Mesenchymal stem cell (in vitro differentiated cells and primary cell): ENCODE measurements around the gene CACNA1I.
A peak's percentile ranks its signal among the peaks of the same experiment; 100 is the strongest.

ENCODE experiments used
- DNase-seq: peaks from one replicate; pipeline ENCODE4 v3.0.0-alpha.2; 2013
- H2AFZ ChIP-seq: one replicate; pipeline ENCODE4 v1.6.1; 2013; ENCODE audit warnings: low read depth, mild to moderate bottlenecking, control low read depth, inconsistent platforms, low read length, moderate library complexity
- H2AK5ac ChIP-seq: 2 replicates; pipeline ENCODE4 v1.6.1; 2013; ENCODE audit warnings: low read length, moderate library complexity, mild to moderate bottlenecking, inconsistent platforms; ENCODE audit not compliant: severe bottlenecking
- H2BK120ac ChIP-seq: one replicate; pipeline ENCODE4 v1.6.1; 2013; ENCODE audit warnings: low read depth, mild to moderate bottlenecking, inconsistent platforms, low read length, moderate library complexity
- H2BK12ac ChIP-seq, 2 experiments: one replicate each; pipeline ENCODE4 v1.6.1; 2013; ENCODE audit warnings: inconsistent platforms in 2 of 2, low read length in 2 of 2, mild to moderate bottlenecking in 2 of 2, moderate library complexity in 2 of 2, control low read depth in 1 of 2
- H2BK15ac ChIP-seq: one replicate; pipeline ENCODE4 v1.6.1; 2013; ENCODE audit warnings: mild to moderate bottlenecking, low read depth, inconsistent platforms; ENCODE audit not compliant: poor library complexity, severe bottlenecking
- H2BK5ac ChIP-seq: 2 replicates; pipeline ENCODE4 v1.6.1; 2013; ENCODE audit warnings: low read depth, mild to moderate bottlenecking, low read length, control low read depth, inconsistent platforms; ENCODE audit not compliant: poor library complexity, severe bottlenecking
- H3K14ac ChIP-seq, 2 experiments: one replicate each; pipeline ENCODE4 v1.6.1; 2013; ENCODE audit warnings: inconsistent platforms in 2 of 2, low read length in 2 of 2, control low read depth in 1 of 2, mild to moderate bottlenecking in 1 of 2, moderate library complexity in 1 of 2
- H3K18ac ChIP-seq, 2 experiments: one replicate each; pipeline ENCODE4 v1.6.1; 2013; ENCODE audit warnings: inconsistent platforms in 2 of 2, low read length in 2 of 2, control low read depth in 1 of 2, low read depth in 1 of 2, mild to moderate bottlenecking in 1 of 2
- H3K23ac ChIP-seq, 2 experiments: one replicate each; pipeline ENCODE4 v1.6.1; 2013; ENCODE audit warnings: inconsistent platforms in 2 of 2, low read length in 2 of 2, mild to moderate bottlenecking in 2 of 2, moderate library complexity in 2 of 2, control low read depth in 1 of 2
- H3K27ac ChIP-seq: 2 replicates; pipeline ENCODE4 v1.5.1; 2013; ENCODE audit warnings: mild to moderate bottlenecking, moderate library complexity, low read length, control low read depth, inconsistent platforms; ENCODE audit not compliant: poor library complexity, severe bottlenecking
- H3K27me3 ChIP-seq, 2 experiments: 2 replicates each; pipeline versions ENCODE4 v1.6.1 to v1.7.0; 2013; ENCODE audit warnings: low read length in 2 of 2, mild to moderate bottlenecking in 2 of 2, moderate library complexity in 2 of 2, control low read depth in 1 of 2, inconsistent platforms in 1 of 2; ENCODE audit not compliant: control insufficient read depth in 1 of 2, insufficient read depth in 1 of 2
- H3K36me3 ChIP-seq, 2 experiments: 2 replicates each; pipeline versions ENCODE4 v1.6.1 to v1.7.0; 2013; ENCODE audit warnings: low read length in 2 of 2, control low read depth in 1 of 2, inconsistent platforms in 1 of 2, low read depth in 1 of 2, mild to moderate bottlenecking in 1 of 2; ENCODE audit not compliant: insufficient read depth in 2 of 2, control insufficient read depth in 1 of 2
- H3K4ac ChIP-seq, 2 experiments: one replicate each; pipeline ENCODE4 v1.6.1; 2013; ENCODE audit warnings: inconsistent platforms in 2 of 2, low read length in 2 of 2, mild to moderate bottlenecking in 2 of 2, moderate library complexity in 2 of 2, control low read depth in 1 of 2, low read depth in 1 of 2
- H3K4me1 ChIP-seq: 2 replicates; pipeline ENCODE4 v1.6.1; 2013; ENCODE audit warnings: low read depth, low read length, control low read depth; ENCODE audit not compliant: control insufficient read depth, insufficient read depth
- H3K4me2 ChIP-seq: 2 replicates; pipeline ENCODE4 v1.6.1; 2013; ENCODE audit warnings: low read length, mild to moderate bottlenecking, inconsistent platforms; ENCODE audit not compliant: poor library complexity, severe bottlenecking
- H3K4me3 ChIP-seq, 2 experiments: 2 replicates each; pipeline versions ENCODE4 v1.5.1 to v1.7.0; 2013; ENCODE audit warnings: low read length in 2 of 2, mild to moderate bottlenecking in 2 of 2, control low read depth in 1 of 2, low read depth in 1 of 2; ENCODE audit not compliant: insufficient read depth in 1 of 2
- H3K79me1 ChIP-seq: replicated peaks from 2 replicates; pipeline ENCODE4 v1.6.1; 2013; ENCODE audit warnings: mild to moderate bottlenecking, control low read depth, low read length, inconsistent platforms; ENCODE audit not compliant: poor library complexity, severe bottlenecking
- H3K9ac ChIP-seq: 2 replicates; pipeline ENCODE4 v1.7.0; 2013; ENCODE audit warnings: mild to moderate bottlenecking, low read length, moderate library complexity
- H3K9me3 ChIP-seq: 2 replicates; pipeline ENCODE4 v1.7.0; 2013; ENCODE audit warnings: mild to moderate bottlenecking, low read length; ENCODE audit not compliant: control insufficient read depth
- H4K8ac ChIP-seq: one replicate; pipeline ENCODE4 v1.6.1; 2013; ENCODE audit warnings: inconsistent platforms, mild to moderate bottlenecking, low read length, moderate library complexity
- H4K91ac ChIP-seq: one replicate; pipeline ENCODE4 v1.6.1; 2013; ENCODE audit warnings: mild to moderate bottlenecking, low read length, inconsistent platforms
- WGBS: methylation state at CpG from one replicate; pipeline ENCODE4 v1.1.7; 2013; ENCODE audit warnings: mixed read lengths; 5-methylcytosine and 5-hydroxymethylcytosine counted together

The CACNA1I gene

GRCh38 chr22:39577366-39577765 lies 6.8 kb downstream of the CACNA1I start:
- no peak overlapping the region for H3K4ac ChIP-seq
- no peak overlapping the region for H3K27ac ChIP-seq
- no peak overlapping the region for H2BK12ac ChIP-seq
- H3K14ac ChIP-seq, result no peak overlapping the region
- 94% methylated on average over 21 of the region's 21 CpGs for WGBS
- no peak overlapping the region for H3K4me2 ChIP-seq
- H2AFZ ChIP-seq, result no peak overlapping the region
- peaks cover 28% of the 10 kb centered on the region for H3K4me1 ChIP-seq
- peaks cover 6 to 47% of the 10 kb centered on the region in 2 experiments for H3K27me3 ChIP-seq
- no peak overlapping the region for H3K9ac ChIP-seq
- no peak overlapping the region for H4K8ac ChIP-seq
- H3K36me3 ChIP-seq, result no peaks in the 10 kb centered on the region
- H2BK5ac ChIP-seq, result no peak overlapping the region
- no peak overlapping the region for H2BK15ac ChIP-seq
- H3K23ac ChIP-seq, result no peak overlapping the region
- H3K18ac ChIP-seq, result no peak overlapping the region
- peaks cover 5% of the 10 kb centered on the region for H3K9me3 ChIP-seq
- no peak overlapping the region for H4K91ac ChIP-seq
- H2AK5ac ChIP-seq, result peak overlapping the region; percentile 80
- H2BK120ac ChIP-seq, result no peak overlapping the region
- no peak overlapping the region for H3K4me3 ChIP-seq
- no peak for DNase-seq
- H3K79me1 ChIP-seq, result no peaks in the 10 kb centered on the region

GRCh38 chr22:39577900-39578299 lies 7.3 kb downstream of the CACNA1I start:
- no peak overlapping the region for H4K91ac ChIP-seq
- H2BK120ac ChIP-seq, result no peak overlapping the region
- H3K27me3 ChIP-seq, result peaks cover 6 to 47% of the 10 kb centered on the region in 2 experiments
- no peaks in the 10 kb centered on the region for H3K36me3 ChIP-seq
- H3K14ac ChIP-seq, result no peak overlapping the region
- H3K23ac ChIP-seq, result no peak overlapping the region
- H2AK5ac ChIP-seq, result no peak overlapping the region
- H3K9ac ChIP-seq, result no peak overlapping the region
- no peak overlapping the region for H3K18ac ChIP-seq
- no peak for DNase-seq
- no peak overlapping the region for H2BK5ac ChIP-seq
- H3K4me1 ChIP-seq, result peaks cover 28% of the 10 kb centered on the region
- no peaks in the 10 kb centered on the region for H3K79me1 ChIP-seq
- no peak overlapping the region for H3K4me3 ChIP-seq
- H2BK15ac ChIP-seq, result no peak overlapping the region
- no peak overlapping the region for H3K27ac ChIP-seq
- no peak overlapping the region for H2BK12ac ChIP-seq
- no peak overlapping the region for H4K8ac ChIP-seq
- H2AFZ ChIP-seq, result no peak overlapping the region
- 98% methylated on average over 5 of the region's 7 CpGs for WGBS
- no peak overlapping the region for H3K4ac ChIP-seq
- no peak overlapping the region for H3K4me2 ChIP-seq
- peaks cover 6% of the 10 kb centered on the region for H3K9me3 ChIP-seq

GRCh38 chr22:39580006-39580441 lies 9.5 kb downstream of the CACNA1I start:
- DNase-seq, result no peak
- H3K9ac ChIP-seq, result no peak overlapping the region
- peak overlapping the region in 1 of 2 experiments; percentile 65 for H3K23ac ChIP-seq
- no peak overlapping the region for H2BK120ac ChIP-seq
- no peaks in the 10 kb centered on the region for H3K36me3 ChIP-seq
- H3K27ac ChIP-seq, result no peak overlapping the region
- no peak overlapping the region for H2BK12ac ChIP-seq
- no peak overlapping the region for H3K4me2 ChIP-seq
- no peak overlapping the region for H2AFZ ChIP-seq
- H2BK5ac ChIP-seq, result no peak overlapping the region
- no peak overlapping the region for H3K14ac ChIP-seq
- H2AK5ac ChIP-seq, result no peak overlapping the region
- H2BK15ac ChIP-seq, result no peak overlapping the region
- no peaks in the 10 kb centered on the region for H3K79me1 ChIP-seq
- H3K4me1 ChIP-seq, result peaks cover 13% of the 10 kb centered on the region
- H3K27me3 ChIP-seq, result peaks cover 21 to 61% of the 10 kb centered on the region in 2 experiments
- H3K4me3 ChIP-seq, result no peak overlapping the region
- H4K91ac ChIP-seq, result no peak overlapping the region
- no peak overlapping the region for H3K18ac ChIP-seq
- H4K8ac ChIP-seq, result no peak overlapping the region
- no peak overlapping the region for H3K4ac ChIP-seq
- peaks cover 8% of the 10 kb centered on the region for H3K9me3 ChIP-seq
- 62% methylated on average over 5 of the region's 5 CpGs for WGBS

GRCh38 chr22:39580795-39581194 lies 10.2 kb downstream of the CACNA1I start:
- no peak overlapping the region for H2AFZ ChIP-seq
- DNase-seq, result no peak
- H2BK120ac ChIP-seq, result no peak overlapping the region
- no peak overlapping the region for H3K23ac ChIP-seq
- H3K27me3 ChIP-seq, result peaks cover 21 to 61% of the 10 kb centered on the region in 2 experiments
- peaks cover 8% of the 10 kb centered on the region for H3K9me3 ChIP-seq
- H3K4me3 ChIP-seq, result no peak overlapping the region
- no peak overlapping the region for H3K14ac ChIP-seq
- H3K9ac ChIP-seq, result no peak overlapping the region
- H3K4me2 ChIP-seq, result no peak overlapping the region
- H2BK15ac ChIP-seq, result no peak overlapping the region
- H2BK12ac ChIP-seq, result no peak overlapping the region
- H2BK5ac ChIP-seq, result no peak overlapping the region
- H3K36me3 ChIP-seq, result no peaks in the 10 kb centered on the region
- 93% methylated on average over 6 of the region's 6 CpGs for WGBS
- no peak overlapping the region for H3K18ac ChIP-seq
- H3K4ac ChIP-seq, result no peak overlapping the region
- H3K27ac ChIP-seq, result no peak overlapping the region
- no peaks in the 10 kb centered on the region for H3K79me1 ChIP-seq
- no peak overlapping the region for H4K91ac ChIP-seq
- H3K4me1 ChIP-seq, result peaks cover 11% of the 10 kb centered on the region
- no peak overlapping the region for H4K8ac ChIP-seq
- H2AK5ac ChIP-seq, result no peak overlapping the region
